HEK293T (cell line): Measurements from ENCODE around the gene TNS3.

Source experiments
- FOXM1 ChIP-seq: fragments of 450-650 bp; IDR thresholded peaks from 2 replicates; pipeline ENCODE4 v1.6.1; 2017; ENCODE audit warnings: mild to moderate bottlenecking, borderline replicate concordance
- HDGF ChIP-seq: fragments of 450-650 bp; IDR thresholded peaks from 2 replicates; pipeline ENCODE4 v1.6.1; 2017; ENCODE audit warnings: antibody characterized with exemption, borderline replicate concordance
- LEF1 ChIP-seq: fragments of 450-650 bp; IDR thresholded peaks from 2 replicates; pipeline ENCODE4 v1.6.1; 2017; ENCODE audit warnings: mild to moderate bottlenecking, borderline replicate concordance
- TARDBP ChIP-seq: fragments of 450-650 bp; IDR thresholded peaks from 2 replicates; pipeline ENCODE4 v1.6.1; 2016

DNA sequence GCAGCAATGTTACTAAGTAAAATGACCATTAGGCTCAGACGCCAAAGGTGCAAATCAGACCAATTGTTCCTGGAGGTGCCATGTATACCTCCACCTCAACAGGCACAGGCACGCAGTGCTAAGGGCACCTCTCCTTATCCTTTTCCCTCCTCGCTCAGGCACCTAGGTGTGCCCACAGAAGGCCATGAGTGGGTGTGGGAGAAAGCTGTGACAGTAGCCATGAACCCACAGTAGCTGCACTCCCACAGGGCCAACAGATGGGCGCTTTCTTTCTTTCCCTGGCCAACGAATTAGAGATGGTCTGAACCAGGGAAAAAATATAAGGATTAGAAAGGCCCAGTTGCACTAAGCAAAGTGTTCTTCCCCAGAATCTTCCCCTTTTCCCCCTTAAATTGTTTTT, 15.5 kb upstream of the TNS3 start:
- no peak for TF ChIP-seq TARDBP
- no peak for TF ChIP-seq LEF1
- no peak for TF ChIP-seq FOXM1
- no peak for TF ChIP-seq HDGF
